Thyroid gland (tissue), 4 donors: Measurements from ENCODE around the gene SFN.

Experiments
- POLR2A ChIP-seq, 2 donors: fragments of 450-650 bp; IDR thresholded peaks; one replicate each; pipeline ENCODE4 v1.6.1; 2017; ENCODE audit warnings: antibody characterized with exemption in 2 of 2, mild to moderate bottlenecking in 2 of 2, moderate library complexity in 1 of 2
- TF ChIP-seq, protein P1 (sequence below), 6 experiments: fragments of 200-600 bp in 3 of 6; fragments of 450-650 bp in 3 of 6; sonication (generic) in 3 of 6; IDR thresholded peaks; one replicate each; pipeline ENCODE4 v1.5.1; 2016 to 2019; ENCODE audit warnings: antibody characterized with exemption in 6 of 6, mild to moderate bottlenecking in 2 of 6, inconsistent platforms in 1 of 6, moderate library complexity in 1 of 6

DNA sequence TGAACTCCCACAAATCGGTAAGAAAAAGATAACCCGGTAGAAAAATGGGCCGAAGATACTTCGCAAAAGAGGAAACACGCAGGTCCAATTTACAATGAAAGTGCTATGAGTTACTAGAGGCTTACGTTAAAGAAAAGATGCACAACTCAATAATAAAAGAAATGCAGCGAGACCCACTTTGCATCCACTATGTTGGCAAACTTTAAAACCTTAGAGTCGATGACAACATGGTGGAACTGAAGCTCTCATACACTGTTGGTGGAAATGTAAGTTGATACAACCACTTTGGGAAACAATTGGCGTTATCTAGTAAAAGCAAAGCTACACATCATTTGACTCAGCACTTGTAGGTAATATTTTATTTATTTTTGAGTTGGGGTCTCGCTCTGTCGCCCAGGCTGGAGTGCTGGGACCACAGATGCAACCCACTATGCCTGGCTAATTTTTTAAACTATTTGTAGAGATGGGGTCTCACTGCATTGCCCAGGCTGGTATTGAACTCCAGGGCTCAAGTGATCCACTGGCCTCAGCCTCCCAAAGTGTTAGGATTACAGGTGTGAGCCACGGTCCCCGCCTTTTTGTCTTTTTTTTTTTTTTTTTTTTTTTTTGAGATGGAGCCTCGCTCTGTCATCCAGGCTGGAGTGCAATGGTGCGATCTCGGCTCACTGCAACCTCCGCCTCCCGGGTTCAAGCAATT lies 38.0 kb downstream of the SFN start:
- TF ChIP-seq POLR2A (IDR thresholded peaks at IDR 0.05) = no peak
- TF ChIP-seq, protein P1, sequence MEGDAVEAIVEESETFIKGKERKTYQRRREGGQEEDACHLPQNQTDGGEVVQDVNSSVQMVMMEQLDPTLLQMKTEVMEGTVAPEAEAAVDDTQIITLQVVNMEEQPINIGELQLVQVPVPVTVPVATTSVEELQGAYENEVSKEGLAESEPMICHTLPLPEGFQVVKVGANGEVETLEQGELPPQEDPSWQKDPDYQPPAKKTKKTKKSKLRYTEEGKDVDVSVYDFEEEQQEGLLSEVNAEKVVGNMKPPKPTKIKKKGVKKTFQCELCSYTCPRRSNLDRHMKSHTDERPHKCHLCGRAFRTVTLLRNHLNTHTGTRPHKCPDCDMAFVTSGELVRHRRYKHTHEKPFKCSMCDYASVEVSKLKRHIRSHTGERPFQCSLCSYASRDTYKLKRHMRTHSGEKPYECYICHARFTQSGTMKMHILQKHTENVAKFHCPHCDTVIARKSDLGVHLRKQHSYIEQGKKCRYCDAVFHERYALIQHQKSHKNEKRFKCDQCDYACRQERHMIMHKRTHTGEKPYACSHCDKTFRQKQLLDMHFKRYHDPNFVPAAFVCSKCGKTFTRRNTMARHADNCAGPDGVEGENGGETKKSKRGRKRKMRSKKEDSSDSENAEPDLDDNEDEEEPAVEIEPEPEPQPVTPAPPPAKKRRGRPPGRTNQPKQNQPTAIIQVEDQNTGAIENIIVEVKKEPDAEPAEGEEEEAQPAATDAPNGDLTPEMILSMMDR (IDR thresholded peaks at IDR 0.05) = no peak
